Measurements from ENCODE around the gene GP5. TPM values are rescaled to one million over a fixed set of nuclear protein-coding genes. Genes with fewer than 3 reads are reported as not detected.

GP5 gene
- total RNA-seq, 4 donors from 2014 or later, result 0.19 TPM; not detected in 3

DNA sequence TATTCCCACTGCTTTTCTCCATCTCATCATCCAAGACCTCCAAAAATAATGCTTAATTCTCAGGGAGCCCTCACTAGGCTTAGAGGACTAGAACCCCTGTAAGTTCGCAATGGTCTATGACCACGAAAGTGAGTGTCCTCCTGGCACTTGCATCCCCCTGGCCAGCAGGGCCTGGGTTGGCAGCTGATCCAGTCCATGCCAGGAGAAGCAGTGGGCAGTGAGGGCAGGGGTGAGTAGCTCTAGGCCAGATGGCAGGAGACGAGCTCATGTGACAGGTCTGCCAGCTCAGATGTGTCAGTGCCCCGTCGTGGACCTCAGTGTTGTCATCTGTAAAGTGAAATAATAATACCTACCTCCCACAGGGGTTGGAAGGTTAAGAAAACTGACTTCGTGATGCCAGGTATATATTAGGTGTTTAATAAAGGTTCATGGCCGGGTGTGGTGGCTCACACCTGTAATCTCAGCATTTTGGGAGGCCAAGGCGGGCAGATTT, 11.1 kb downstream of the GP5 start:
- no peak overlapping the region for H3K4me3 ChIP-seq
- H3K27me3 ChIP-seq, result peaks cover 15% of the 10 kb centered on the region
- no peaks in the 10 kb centered on the region for H3K9me3 ChIP-seq
- peak in 1 of 2 donors; percentile 66 for DNase-seq (ENCODE audit: low spot score in 2 of 2)
- 98% methylated on average over 8 of the region's 8 CpGs for WGBS
- no peak overlapping the region for H3K27ac ChIP-seq
- no peaks in the 10 kb centered on the region for H3K4me1 ChIP-seq
- TF ChIP-seq POLR2AphosphoS5 (IDR thresholded peaks at IDR 0.05) (no peak), EP300 (IDR thresholded peaks at IDR 0.05) (no peak), POLR2A (IDR thresholded peaks at IDR 0.05) (no peak)
- TF ChIP-seq, protein P1, sequence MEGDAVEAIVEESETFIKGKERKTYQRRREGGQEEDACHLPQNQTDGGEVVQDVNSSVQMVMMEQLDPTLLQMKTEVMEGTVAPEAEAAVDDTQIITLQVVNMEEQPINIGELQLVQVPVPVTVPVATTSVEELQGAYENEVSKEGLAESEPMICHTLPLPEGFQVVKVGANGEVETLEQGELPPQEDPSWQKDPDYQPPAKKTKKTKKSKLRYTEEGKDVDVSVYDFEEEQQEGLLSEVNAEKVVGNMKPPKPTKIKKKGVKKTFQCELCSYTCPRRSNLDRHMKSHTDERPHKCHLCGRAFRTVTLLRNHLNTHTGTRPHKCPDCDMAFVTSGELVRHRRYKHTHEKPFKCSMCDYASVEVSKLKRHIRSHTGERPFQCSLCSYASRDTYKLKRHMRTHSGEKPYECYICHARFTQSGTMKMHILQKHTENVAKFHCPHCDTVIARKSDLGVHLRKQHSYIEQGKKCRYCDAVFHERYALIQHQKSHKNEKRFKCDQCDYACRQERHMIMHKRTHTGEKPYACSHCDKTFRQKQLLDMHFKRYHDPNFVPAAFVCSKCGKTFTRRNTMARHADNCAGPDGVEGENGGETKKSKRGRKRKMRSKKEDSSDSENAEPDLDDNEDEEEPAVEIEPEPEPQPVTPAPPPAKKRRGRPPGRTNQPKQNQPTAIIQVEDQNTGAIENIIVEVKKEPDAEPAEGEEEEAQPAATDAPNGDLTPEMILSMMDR (IDR thresholded peaks at IDR 0.05), result no peak
- H3K36me3 ChIP-seq, result no peaks in the 10 kb centered on the region

DNA sequence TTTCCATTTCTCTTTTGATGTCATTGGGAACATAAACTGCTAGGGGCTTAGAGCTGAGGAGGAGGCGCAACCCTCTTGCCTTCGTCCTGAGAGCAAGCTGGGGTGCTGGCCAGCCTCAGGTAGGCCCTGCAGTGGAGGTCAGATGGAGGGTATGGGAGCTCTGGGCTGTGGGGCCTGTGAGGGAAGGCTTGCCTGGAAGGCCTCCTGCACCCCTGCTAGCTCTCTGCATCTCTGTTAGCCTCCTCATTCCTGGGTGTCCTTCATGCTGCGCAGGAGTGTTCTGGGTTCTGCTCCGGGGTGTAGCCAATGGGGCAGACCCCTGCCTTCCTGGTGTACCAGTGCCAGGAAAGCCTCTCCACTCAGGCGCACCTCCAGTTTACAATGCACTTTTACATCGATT, 11.8 kb downstream of the GP5 start:
- TF ChIP-seq POLR2AphosphoS5 (IDR thresholded peaks at IDR 0.05) (no peak), POLR2A (IDR thresholded peaks at IDR 0.05) (no peak), EP300 (IDR thresholded peaks at IDR 0.05) (no peak)
- TF ChIP-seq, protein P1 (IDR thresholded peaks at IDR 0.05), result no peak
- Histone ChIP-seq H3K4me3 (no peak overlapping the region), H3K9me3 (no peaks in the 10 kb centered on the region), H3K27ac (no peak overlapping the region), H3K36me3 (no peaks in the 10 kb centered on the region), H3K4me1 (no peaks in the 10 kb centered on the region), H3K27me3 (peaks cover 15% of the 10 kb centered on the region)
- 95% methylated on average over 6 of the region's 6 CpGs for WGBS
- DNase-seq (ENCODE audit: low spot score in 2 of 2), result peak in 1 of 2 donors; percentile 48

DNA sequence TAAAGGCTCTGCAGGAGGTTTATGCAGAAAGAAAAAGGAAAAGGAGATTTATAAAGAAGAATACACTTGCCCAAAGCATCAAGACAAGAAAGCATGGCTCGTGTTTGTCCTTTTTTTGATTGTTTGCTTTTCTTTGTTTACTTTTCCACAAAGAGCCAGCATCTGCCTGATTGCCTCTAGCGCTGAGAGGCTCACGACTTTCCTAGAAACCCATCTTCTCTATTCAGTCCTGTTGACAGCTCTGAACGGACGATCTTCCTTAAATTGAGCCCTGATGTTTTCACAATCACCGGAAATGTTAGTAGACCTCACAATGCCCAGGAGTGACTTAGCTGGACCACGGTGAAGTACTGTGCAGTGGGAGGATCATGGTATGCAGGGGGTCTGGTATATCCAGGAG, 12.4 kb downstream of the GP5 start:
- no peak for DNase-seq (ENCODE audit: low spot score in 2 of 2)
- H3K27me3 ChIP-seq, result peaks cover 20% of the 10 kb centered on the region
- no peak overlapping the region for H3K27ac ChIP-seq
- TF ChIP-seq POLR2AphosphoS5 (IDR thresholded peaks at IDR 0.05) (no peak), POLR2A (IDR thresholded peaks at IDR 0.05) (no peak), EP300 (IDR thresholded peaks at IDR 0.05) (no peak)
- TF ChIP-seq, protein P1 (IDR thresholded peaks at IDR 0.05), result no peak
- H3K36me3 ChIP-seq, result no peaks in the 10 kb centered on the region
- 78% methylated on average over 7 of the region's 7 CpGs for WGBS
- no peak overlapping the region for H3K4me3 ChIP-seq
- H3K4me1 ChIP-seq, result peaks cover under 1% of the 10 kb centered on the region
- no peaks in the 10 kb centered on the region for H3K9me3 ChIP-seq

DNA sequence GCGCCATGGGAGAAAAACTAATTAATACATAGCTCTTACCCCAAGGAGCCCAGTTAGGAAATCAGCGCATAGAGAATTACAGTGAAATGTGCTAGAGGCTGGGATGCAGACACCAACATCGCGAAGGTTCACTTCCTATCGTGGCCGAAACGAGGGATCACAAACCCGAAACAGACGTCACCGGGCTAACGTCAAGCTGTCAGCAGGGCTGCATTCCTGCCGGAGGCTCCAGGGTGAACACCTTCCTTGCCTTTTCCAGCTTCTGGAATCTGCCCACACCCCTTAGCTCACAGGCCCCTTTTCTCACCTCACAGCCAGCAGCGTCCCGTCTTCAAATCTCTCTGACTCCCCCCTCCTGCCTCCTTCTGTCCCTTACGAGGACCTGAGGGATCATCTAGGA, 13.0 kb downstream of the GP5 start:
- DNase-seq (ENCODE audit: low spot score in 2 of 2), result no peak
- Histone ChIP-seq H3K4me3 (no peak overlapping the region), H3K36me3 (no peaks in the 10 kb centered on the region), H3K27me3 (peaks cover 24% of the 10 kb centered on the region), H3K9me3 (no peaks in the 10 kb centered on the region), H3K27ac (no peak overlapping the region), H3K4me1 (peaks cover 4% of the 10 kb centered on the region)
- 58% methylated on average over 15 of the region's 15 CpGs for WGBS
- no peak for TF ChIP-seq POLR2A (IDR thresholded peaks at IDR 0.05)
- TF ChIP-seq, protein P1 (IDR thresholded peaks at IDR 0.05), result no peak
- TF ChIP-seq POLR2AphosphoS5 (IDR thresholded peaks at IDR 0.05), result no peak
- TF ChIP-seq EP300 (IDR thresholded peaks at IDR 0.05), result no peak

DNA sequence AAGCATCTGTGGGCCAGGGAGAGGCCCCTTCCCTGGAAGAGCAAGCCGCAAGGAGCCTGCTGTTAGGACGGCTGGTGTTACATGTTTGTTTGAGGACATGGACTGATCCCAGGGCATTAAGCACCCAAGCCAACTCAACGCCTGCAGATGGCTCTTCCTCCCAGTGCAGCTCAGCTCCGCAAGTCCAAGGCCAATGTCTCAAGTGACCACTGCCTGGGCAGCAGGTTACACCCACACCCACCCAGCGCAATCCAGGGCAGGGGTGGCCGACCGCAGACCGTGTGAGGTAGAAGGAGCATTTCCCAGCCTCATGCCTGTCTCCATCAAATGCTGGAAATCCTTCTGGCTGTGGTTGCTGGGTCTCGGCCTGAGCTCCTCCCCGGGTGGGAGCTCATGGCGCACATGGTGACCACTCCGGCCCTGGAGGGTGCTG, 14.5 kb downstream of the GP5 start:
- Histone ChIP-seq H3K4me3 (no peak overlapping the region), H3K9me3 (no peaks in the 10 kb centered on the region), H3K27ac (no peak overlapping the region), H3K36me3 (no peaks in the 10 kb centered on the region), H3K4me1 (peaks cover 4% of the 10 kb centered on the region), H3K27me3 (peaks cover 32% of the 10 kb centered on the region)
- DNase-seq (ENCODE audit: low spot score in 2 of 2), result peak in 1 of 2 donors; percentile 45
- WGBS, result 97% methylated on average over 12 of the region's 12 CpGs
- no peak for TF ChIP-seq POLR2AphosphoS5 (IDR thresholded peaks at IDR 0.05)
- no peak for TF ChIP-seq POLR2A (IDR thresholded peaks at IDR 0.05)
- TF ChIP-seq, protein P1 (IDR thresholded peaks at IDR 0.05), result no peak
- TF ChIP-seq EP300 (IDR thresholded peaks at IDR 0.05), result no peak
